Naive B cell (primary cell): ENCODE results near the gene PROKR2. TPM values are rescaled to one million over a fixed set of nuclear protein-coding genes. Genes with fewer than 3 reads are reported as not detected.
A peak's percentile ranks its signal among the peaks of the same experiment; 100 is the strongest.

ENCODE experiments used
- ATAC-seq, 2 donors: fragments of 150-1000 bp; cut with Tn5 transposase; 2 replicates each; pipeline ENCODE4 v1.10.0; 2021; ENCODE audit warnings: low read depth in 2 of 2, mild to moderate bottlenecking in 2 of 2, moderate library complexity in 2 of 2
- DNase-seq: peaks from one replicate; pipeline ENCODE4 v3.0.0; 2022
- H3K27ac Mint-ChIP-seq, 6 donors: one replicate each; pipeline ENCODE4 v1.8.0; 2020 to 2022; ENCODE audit warnings: mild to moderate bottlenecking in 6 of 6, mixed read lengths in 6 of 6, moderate library complexity in 5 of 6, inconsistent platforms in 2 of 6
- H3K27me3 Mint-ChIP-seq, 3 donors: one replicate each; pipeline ENCODE4 v1.8.0; 2021 to 2022; ENCODE audit warnings: mixed read lengths in 3 of 3, mild to moderate bottlenecking in 1 of 3
- H3K36me3 Mint-ChIP-seq, 2 donors: one replicate each; pipeline ENCODE4 v1.8.0; 2020 to 2022; ENCODE audit warnings: mixed read lengths in 2 of 2, inconsistent platforms in 1 of 2, mild to moderate bottlenecking in 1 of 2
- H3K4me1 Mint-ChIP-seq, 3 donors: one replicate each; pipeline ENCODE4 v1.8.0; 2020 to 2022; ENCODE audit warnings: mixed read lengths in 3 of 3, inconsistent platforms in 1 of 3, mild to moderate bottlenecking in 1 of 3, moderate library complexity in 1 of 3
- H3K4me3 Mint-ChIP-seq, 8 donors: one replicate each; pipeline ENCODE4 v1.8.0; 2020 to 2022; ENCODE audit warnings: mild to moderate bottlenecking in 8 of 8, mixed read lengths in 8 of 8, moderate library complexity in 8 of 8, inconsistent platforms in 2 of 8
- H3K9me3 Mint-ChIP-seq, 7 donors: one replicate each; pipeline ENCODE4 v1.8.0; 2020 to 2022; ENCODE audit warnings: mixed read lengths in 7 of 7, mild to moderate bottlenecking in 5 of 7, inconsistent platforms in 2 of 7, moderate library complexity in 1 of 7
- polyA plus RNA-seq, 6 donors: library from polyadenylated mRNA; unstranded; fragments of 300-500 nt; fragmentation: Illumina TruSeq; gene quantifications; one replicate each; pipeline ENCODE4 v1.2.3, GENCODE V29; 2021; ENCODE audit warnings: low read depth in 6 of 6

PROKR2 gene
- not detected for polyA plus RNA-seq

- H3K27me3 Mint-ChIP-seq = peaks cover 39 to 63% (median 51%) of the 10 kb centered on the region in 3 donors
- no peak within 1 kb of the TSS for H3K27ac Mint-ChIP-seq
These were observed at the start of gene PROKR2 for GRCh38 chr20:5316188-5317158. PROKR2 (minus strand) TSS chr20:5316954; CDS start chr20:5314369, 2,585 bp downstream.

GRCh38 chr20:5364997-5365597, 48.3 kb upstream of the PROKR2 start:
- H3K36me3 Mint-ChIP-seq = peaks cover 5 to 14% of the 10 kb centered on the region in 2 donors
- H3K9me3 Mint-ChIP-seq = peaks cover 3 to 46% (median 16%) of the 10 kb centered on the region in 7 donors
- H3K4me3 Mint-ChIP-seq = no peak overlapping the region
- DNase-seq (no peak), ATAC-seq (no peak)
- no peak overlapping the region for H3K27ac Mint-ChIP-seq
- H3K27me3 Mint-ChIP-seq = peaks cover 18 to 28% (median 23%) of the 10 kb centered on the region in 3 donors
- H3K4me1 Mint-ChIP-seq = no peaks in the 10 kb centered on the region

More at GRCh38 chr20:5316188-5317158, at the start of gene PROKR2:
- H3K9me3 Mint-ChIP-seq = peaks cover 0 to 8% (median 1%) of the 10 kb centered on the region in 7 donors
- peaks cover 0 to 14% (median 3%) of the 10 kb centered on the region in 3 donors for H3K4me1 Mint-ChIP-seq
- peaks cover 0 to 11% of the 10 kb centered on the region in 2 donors for H3K36me3 Mint-ChIP-seq
- H3K4me3 Mint-ChIP-seq = peak within 1 kb of the TSS in 4 of 8 donors; percentile 22 to 73 (median 53)
- DNase-seq = no peak
- ATAC-seq = no peak

GRCh38 chr20:5364136-5364821, 47.5 kb upstream of the PROKR2 start:
- DNase-seq (no peak), ATAC-seq (no peak)
- no peak overlapping the region for H3K4me3 Mint-ChIP-seq
- peaks cover 5 to 54% (median 20%) of the 10 kb centered on the region in 7 donors for H3K9me3 Mint-ChIP-seq
- no peak overlapping the region for H3K27ac Mint-ChIP-seq
- H3K27me3 Mint-ChIP-seq = peaks cover 18 to 23% (median 23%) of the 10 kb centered on the region in 3 donors
- no peaks in the 10 kb centered on the region for H3K4me1 Mint-ChIP-seq
- peaks cover 12 to 14% of the 10 kb centered on the region in 2 donors for H3K36me3 Mint-ChIP-seq

- H3K4me3 Mint-ChIP-seq = no peak overlapping the region
These were observed 46.0 kb upstream of the PROKR2 start for GRCh38 chr20:5362771-5363170.

GRCh38 chr20:5361176-5361575, 44.4 kb upstream of the PROKR2 start:
- no peak overlapping the region for H3K4me3 Mint-ChIP-seq
- H3K4me1 Mint-ChIP-seq = no peaks in the 10 kb centered on the region
- peaks cover 17 to 22% of the 10 kb centered on the region in 2 donors for H3K36me3 Mint-ChIP-seq
- peaks cover 10 to 18% (median 14%) of the 10 kb centered on the region in 3 donors for H3K27me3 Mint-ChIP-seq
- H3K27ac Mint-ChIP-seq = no peak overlapping the region
- DNase-seq = no peak
- peaks cover 4 to 53% (median 23%) of the 10 kb centered on the region in 7 donors for H3K9me3 Mint-ChIP-seq
- ATAC-seq = no peak

More at GRCh38 chr20:5362771-5363170, 46.0 kb upstream of the PROKR2 start:
- DNase-seq (no peak), ATAC-seq (no peak)
- peaks cover 5 to 63% (median 27%) of the 10 kb centered on the region in 7 donors for H3K9me3 Mint-ChIP-seq
- H3K36me3 Mint-ChIP-seq = peaks cover 17 to 22% of the 10 kb centered on the region in 2 donors
- H3K27me3 Mint-ChIP-seq = peaks cover 16 to 27% (median 18%) of the 10 kb centered on the region in 3 donors
- no peaks in the 10 kb centered on the region for H3K4me1 Mint-ChIP-seq
- H3K27ac Mint-ChIP-seq = no peak overlapping the region

GRCh38 chr20:5357946-5358345, 41.2 kb upstream of the PROKR2 start:
- H3K4me1 Mint-ChIP-seq = no peaks in the 10 kb centered on the region
- no peak overlapping the region for H3K27ac Mint-ChIP-seq
- no peak for ATAC-seq
- no peak for DNase-seq
- H3K36me3 Mint-ChIP-seq = peaks cover 9 to 12% of the 10 kb centered on the region in 2 donors
- H3K27me3 Mint-ChIP-seq = peaks cover 24 to 25% (median 24%) of the 10 kb centered on the region in 3 donors
- no peak overlapping the region for H3K4me3 Mint-ChIP-seq
- H3K9me3 Mint-ChIP-seq = peaks cover 4 to 28% (median 17%) of the 10 kb centered on the region in 7 donors

- Mint-ChIP-seq H3K27me3 (peaks cover 25 to 33% (median 31%) of the 10 kb centered on the region in 3 donors), H3K36me3 (peaks cover 9 to 12% of the 10 kb centered on the region in 2 donors), H3K27ac (no peak overlapping the region), H3K4me3 (no peak overlapping the region), H3K9me3 (peaks cover 4 to 27% (median 17%) of the 10 kb centered on the region in 7 donors), H3K4me1 (no peaks in the 10 kb centered on the region)
- ATAC-seq (no peak), DNase-seq (no peak)
These were observed 40.2 kb upstream of the PROKR2 start for GRCh38 chr20:5356941-5357340.

GRCh38 chr20:5354901-5355300, 38.1 kb upstream of the PROKR2 start:
- Mint-ChIP-seq H3K27ac (no peak overlapping the region), H3K27me3 (peaks cover 29 to 47% (median 29%) of the 10 kb centered on the region in 3 donors), H3K4me1 (no peaks in the 10 kb centered on the region), H3K36me3 (peaks cover 9 to 10% of the 10 kb centered on the region in 2 donors), H3K9me3 (peaks cover 4 to 19% (median 13%) of the 10 kb centered on the region in 7 donors), H3K4me3 (no peak overlapping the region)
- ATAC-seq (no peak), DNase-seq (no peak)

GRCh38 chr20:5353624-5354496, 37.1 kb upstream of the PROKR2 start:
- no peaks in the 10 kb centered on the region for H3K4me1 Mint-ChIP-seq
- ATAC-seq = no peak

GRCh38 chr20:5349448-5349847, 32.7 kb upstream of the PROKR2 start:
- Mint-ChIP-seq H3K9me3 (peaks cover 0 to 11% (median 0%) of the 10 kb centered on the region in 7 donors), H3K27ac (peak overlapping the region in 1 of 6 donors; percentile 25), H3K36me3 (no peaks in the 10 kb centered on the region), H3K4me1 (no peaks in the 10 kb centered on the region), H3K27me3 (peaks cover 18 to 36% (median 21%) of the 10 kb centered on the region in 3 donors), H3K4me3 (no peak overlapping the region)
- DNase-seq = no peak
- no peak for ATAC-seq

More at GRCh38 chr20:5353624-5354496, 37.1 kb upstream of the PROKR2 start:
- peaks cover 4 to 11% (median 7%) of the 10 kb centered on the region in 7 donors for H3K9me3 Mint-ChIP-seq
- DNase-seq = no peak
- no peak overlapping the region for H3K4me3 Mint-ChIP-seq
- peaks cover 4 to 6% of the 10 kb centered on the region in 2 donors for H3K36me3 Mint-ChIP-seq
- H3K27me3 Mint-ChIP-seq = peaks cover 29 to 49% (median 35%) of the 10 kb centered on the region in 3 donors
- H3K27ac Mint-ChIP-seq = no peak overlapping the region

- H3K4me3 Mint-ChIP-seq = no peak overlapping the region
- DNase-seq = no peak
These were observed 25.3 kb upstream of the PROKR2 start for GRCh38 chr20:5342021-5342420.

GRCh38 chr20:5331340-5331739, 14.6 kb upstream of the PROKR2 start:
- Mint-ChIP-seq H3K27me3 (peaks cover 14 to 49% (median 45%) of the 10 kb centered on the region in 3 donors), H3K4me3 (no peak overlapping the region)

More at GRCh38 chr20:5342021-5342420, 25.3 kb upstream of the PROKR2 start:
- no peak for ATAC-seq
- H3K27me3 Mint-ChIP-seq = peaks cover 12 to 29% (median 23%) of the 10 kb centered on the region in 3 donors
- H3K9me3 Mint-ChIP-seq = peaks cover 3 to 24% (median 7%) of the 10 kb centered on the region in 7 donors
- no peak overlapping the region for H3K27ac Mint-ChIP-seq
- H3K36me3 Mint-ChIP-seq = peaks cover 0 to 7% of the 10 kb centered on the region in 2 donors
- H3K4me1 Mint-ChIP-seq = no peaks in the 10 kb centered on the region

More at GRCh38 chr20:5331340-5331739, 14.6 kb upstream of the PROKR2 start:
- ATAC-seq = no peak
- DNase-seq = no peak
- Mint-ChIP-seq H3K27ac (no peak overlapping the region), H3K4me1 (no peaks in the 10 kb centered on the region), H3K36me3 (no peaks in the 10 kb centered on the region), H3K9me3 (peaks cover 0 to 11% (median 0%) of the 10 kb centered on the region in 7 donors)
